Astrocyte (in vitro differentiated cells and primary cell): ENCODE results near the gene PLCH1.

Source experiments
- EZH2 ChIP-seq: IDR thresholded peaks from 2 replicates; pipeline ENCODE4 v1.6.1; 2012; ENCODE audit warnings: mild to moderate bottlenecking, low read length, inconsistent platforms; ENCODE audit not compliant: insufficient read depth
- TF ChIP-seq, protein P1 (sequence below): IDR thresholded peaks from 2 replicates; pipeline ENCODE4 v1.5.1; 2011; ENCODE audit warnings: low read depth, mild to moderate bottlenecking, inconsistent platforms, low read length, moderate library complexity; ENCODE audit not compliant: insufficient read depth

DNA sequence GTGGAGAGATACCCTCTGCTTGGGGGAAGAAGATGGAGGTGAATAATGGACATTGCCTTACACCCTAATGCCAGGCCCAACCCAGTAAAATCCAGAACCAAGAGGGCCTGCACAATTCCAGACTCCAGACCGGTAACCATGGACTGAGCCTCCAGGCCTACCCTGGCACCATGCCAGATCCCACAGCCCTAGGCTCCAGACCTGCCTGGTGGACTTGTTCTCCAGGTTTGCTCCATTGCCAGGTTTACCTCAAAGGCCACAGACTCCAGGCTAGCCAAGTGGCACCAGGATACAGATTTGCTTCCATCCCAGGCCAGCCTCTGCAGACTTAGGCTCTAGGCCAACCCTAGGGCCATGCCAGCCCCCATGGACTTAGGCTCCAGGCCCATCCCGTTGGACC lies 14.0 kb downstream of the PLCH1 start:
- TF ChIP-seq, protein P1, sequence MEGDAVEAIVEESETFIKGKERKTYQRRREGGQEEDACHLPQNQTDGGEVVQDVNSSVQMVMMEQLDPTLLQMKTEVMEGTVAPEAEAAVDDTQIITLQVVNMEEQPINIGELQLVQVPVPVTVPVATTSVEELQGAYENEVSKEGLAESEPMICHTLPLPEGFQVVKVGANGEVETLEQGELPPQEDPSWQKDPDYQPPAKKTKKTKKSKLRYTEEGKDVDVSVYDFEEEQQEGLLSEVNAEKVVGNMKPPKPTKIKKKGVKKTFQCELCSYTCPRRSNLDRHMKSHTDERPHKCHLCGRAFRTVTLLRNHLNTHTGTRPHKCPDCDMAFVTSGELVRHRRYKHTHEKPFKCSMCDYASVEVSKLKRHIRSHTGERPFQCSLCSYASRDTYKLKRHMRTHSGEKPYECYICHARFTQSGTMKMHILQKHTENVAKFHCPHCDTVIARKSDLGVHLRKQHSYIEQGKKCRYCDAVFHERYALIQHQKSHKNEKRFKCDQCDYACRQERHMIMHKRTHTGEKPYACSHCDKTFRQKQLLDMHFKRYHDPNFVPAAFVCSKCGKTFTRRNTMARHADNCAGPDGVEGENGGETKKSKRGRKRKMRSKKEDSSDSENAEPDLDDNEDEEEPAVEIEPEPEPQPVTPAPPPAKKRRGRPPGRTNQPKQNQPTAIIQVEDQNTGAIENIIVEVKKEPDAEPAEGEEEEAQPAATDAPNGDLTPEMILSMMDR = no peak
- TF ChIP-seq EZH2 = no peak
